NCI-H748 (cell line): ENCODE measurements around the gene ZNF106.

Experiments
- DNase-seq: peaks from one replicate; lab custom pipeline; 2025; ENCODE audit not compliant: unreplicated experiment; lab: John Stamatoyannopoulos, UW

ZNF106 gene

DNA sequence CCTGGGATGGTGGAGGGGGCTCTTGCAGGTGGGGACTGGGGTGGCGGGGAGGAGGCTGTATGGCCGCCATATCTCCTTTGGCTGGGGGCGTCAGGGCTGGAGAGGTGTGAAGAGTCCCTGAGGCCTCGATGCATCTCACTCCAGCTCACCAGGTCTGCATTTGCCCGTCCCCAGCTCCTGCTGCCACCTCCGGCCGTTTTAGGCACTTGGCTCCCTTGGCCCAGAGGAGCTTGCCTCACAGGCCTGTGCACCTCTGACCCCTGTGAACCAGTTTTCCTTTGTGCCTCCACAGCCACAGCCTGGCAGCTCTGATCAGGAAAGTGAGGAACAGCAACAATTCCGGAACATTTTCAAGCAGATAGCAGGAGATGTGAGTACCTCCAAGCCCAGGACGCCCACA lies 81.9 kb downstream of the ZNF106 start:
- DNase-seq: no peak

- DNase-seq: no peak
Measured at GRCh38 chr15:42408178-42408577, 82.8 kb downstream of the ZNF106 start.

DNA sequence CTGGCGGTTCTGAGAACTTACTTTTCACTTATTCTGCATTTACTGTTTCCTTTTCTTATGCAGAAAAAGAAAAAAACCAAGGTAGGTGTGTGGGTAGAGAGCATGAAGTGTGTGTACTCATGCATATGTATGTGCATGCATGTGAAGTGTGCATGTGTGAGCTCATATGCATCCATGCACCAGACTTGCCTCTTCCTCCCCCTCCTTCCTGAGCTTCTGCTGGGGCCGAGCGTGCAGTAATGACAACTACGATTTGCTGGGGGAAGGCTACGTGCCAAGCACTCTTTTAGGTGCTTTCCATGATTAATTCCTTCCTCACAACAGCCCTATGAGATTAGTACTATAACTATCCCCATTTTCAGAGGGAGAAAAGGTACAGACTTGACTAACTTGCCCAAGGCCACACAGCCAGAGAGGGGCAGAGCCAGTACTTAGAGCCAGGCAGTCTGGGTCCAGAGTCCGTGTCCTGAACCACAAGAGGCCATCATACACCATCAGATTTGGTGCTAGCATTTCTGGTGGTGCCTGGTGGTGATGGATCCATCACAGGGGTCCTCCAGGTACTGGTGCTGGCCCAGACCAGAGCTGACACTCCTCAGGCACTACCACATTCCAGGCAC lies 85.0 kb downstream of the ZNF106 start:
- DNase-seq: no peak

DNA sequence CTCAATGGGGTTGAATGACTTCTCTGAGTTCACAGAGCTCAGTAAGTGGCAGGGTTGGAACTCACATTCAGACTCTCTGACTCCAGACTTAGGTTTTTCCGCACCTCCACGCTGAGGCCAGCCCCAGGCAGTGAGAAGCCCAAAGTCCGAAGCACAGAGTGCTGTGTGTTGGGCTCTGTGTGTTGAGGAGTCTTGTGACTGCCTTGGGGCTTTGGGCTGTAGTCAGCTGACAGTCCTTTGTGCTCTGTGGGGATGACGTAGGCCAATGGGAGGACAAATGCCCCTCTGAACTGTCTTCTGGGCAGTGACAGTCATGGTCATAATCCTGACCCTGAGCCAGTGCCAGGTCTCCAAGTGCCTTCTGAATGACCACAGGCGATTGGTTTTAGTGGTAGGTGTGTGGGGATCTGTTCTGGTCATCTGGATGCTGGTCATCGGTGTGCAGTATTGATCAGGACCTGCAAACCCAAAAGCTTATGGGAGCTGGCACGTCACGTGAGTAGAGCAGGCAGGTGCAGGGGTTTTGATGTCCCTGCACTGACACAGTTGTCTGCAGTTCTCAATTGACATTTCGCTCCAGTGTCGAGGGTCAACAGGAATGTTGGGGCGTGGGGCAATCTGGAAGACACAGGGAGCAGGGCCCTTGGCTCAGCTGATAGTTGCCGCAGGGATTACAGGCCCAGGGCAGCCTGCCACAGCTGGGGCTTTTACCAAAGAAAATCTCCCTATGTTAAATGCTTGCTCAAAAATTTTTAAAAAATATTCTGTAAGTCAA lies 86.3 kb downstream of the ZNF106 start:
- no peak for DNase-seq

- no peak for DNase-seq
Measured at GRCh38 chr15:42403389-42403788, 87.6 kb downstream of the ZNF106 start.

DNA sequence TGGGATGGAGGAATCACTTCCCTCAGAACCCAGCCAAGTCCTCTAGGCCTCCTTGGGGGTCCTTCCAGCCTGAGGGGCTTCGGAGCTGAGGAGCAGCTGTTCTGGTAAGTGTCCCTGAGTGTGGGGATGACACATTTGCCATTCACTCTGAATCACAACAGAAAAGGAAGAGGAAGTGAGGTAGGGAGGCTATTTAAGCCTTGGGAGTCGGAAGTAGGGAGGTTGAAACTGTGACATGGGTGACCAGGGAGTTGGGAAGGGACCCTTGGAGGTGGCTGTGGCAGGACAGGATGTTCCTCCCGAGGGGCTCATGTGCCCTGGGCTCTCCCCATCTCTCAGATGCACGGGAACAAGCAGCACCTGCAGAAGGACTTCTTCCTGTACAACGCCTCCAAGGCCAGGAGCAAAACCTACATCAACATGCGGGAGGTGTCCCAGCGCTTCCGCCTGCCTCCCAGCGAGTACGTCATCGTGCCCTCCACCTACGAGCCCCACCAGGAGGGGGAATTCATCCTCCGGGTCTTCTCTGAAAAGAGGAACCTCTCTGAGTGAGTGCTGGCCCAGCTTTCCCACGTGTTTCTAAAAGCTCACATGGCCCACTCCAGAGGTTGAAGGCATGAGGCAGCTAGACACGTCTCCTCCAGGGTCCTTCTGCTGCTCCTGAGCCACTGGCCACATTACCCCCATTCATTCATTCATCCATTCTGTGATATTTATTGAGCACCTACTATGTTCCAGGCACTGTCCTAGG lies 88.3 kb downstream of the ZNF106 start:
- DNase-seq: no peak

DNA sequence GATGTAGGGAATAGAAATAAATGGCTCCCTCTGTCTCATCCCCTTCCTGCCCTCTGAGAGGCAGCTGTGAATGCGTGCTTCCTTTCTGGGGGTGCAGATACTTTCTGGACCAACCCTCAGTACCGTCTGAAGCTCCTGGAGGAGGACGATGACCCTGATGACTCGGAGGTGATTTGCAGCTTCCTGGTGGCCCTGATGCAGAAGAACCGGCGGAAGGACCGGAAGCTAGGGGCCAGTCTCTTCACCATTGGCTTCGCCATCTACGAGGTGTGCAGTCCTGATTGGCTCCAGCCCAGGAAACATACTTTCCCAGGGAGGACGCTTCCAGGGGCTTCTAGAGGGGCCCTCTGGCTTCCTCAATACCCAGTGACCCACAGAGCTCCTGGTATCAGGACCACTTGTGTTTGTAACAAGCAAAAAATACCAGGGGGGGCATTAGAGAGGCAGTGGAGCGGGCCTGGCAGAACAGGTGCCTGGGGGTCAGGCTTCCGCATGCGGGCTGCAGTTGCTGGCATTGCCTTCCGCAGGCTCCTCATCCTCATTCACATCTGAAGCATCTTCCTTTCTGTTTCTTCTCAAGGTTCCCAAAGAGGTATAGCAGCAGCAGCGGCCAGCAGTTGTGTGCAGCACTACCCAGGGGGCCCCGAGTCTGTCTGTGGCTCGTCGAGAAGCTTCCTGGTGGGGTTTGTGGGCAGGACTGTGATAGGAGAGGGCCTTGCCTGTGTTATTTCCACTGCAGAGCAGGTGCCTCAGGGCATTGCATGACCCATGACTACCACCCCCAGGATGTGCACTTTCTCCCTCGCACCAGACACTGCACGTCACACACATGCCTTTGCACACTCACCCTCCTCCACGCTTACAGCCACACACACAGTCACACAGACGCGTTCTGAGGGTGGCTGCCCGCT lies 89.1 kb downstream of the ZNF106 start:
- DNase-seq: no peak

GRCh38 chr15:42395838-42396237 lies 95.1 kb downstream of the ZNF106 start:
- no peak for DNase-seq

GRCh38 chr15:42394106-42394505 lies 96.8 kb downstream of the ZNF106 start:
- DNase-seq: no peak

- DNase-seq: no peak
Measured at GRCh38 chr15:42392309-42393024, 98.5 kb downstream of the ZNF106 start.

DNA sequence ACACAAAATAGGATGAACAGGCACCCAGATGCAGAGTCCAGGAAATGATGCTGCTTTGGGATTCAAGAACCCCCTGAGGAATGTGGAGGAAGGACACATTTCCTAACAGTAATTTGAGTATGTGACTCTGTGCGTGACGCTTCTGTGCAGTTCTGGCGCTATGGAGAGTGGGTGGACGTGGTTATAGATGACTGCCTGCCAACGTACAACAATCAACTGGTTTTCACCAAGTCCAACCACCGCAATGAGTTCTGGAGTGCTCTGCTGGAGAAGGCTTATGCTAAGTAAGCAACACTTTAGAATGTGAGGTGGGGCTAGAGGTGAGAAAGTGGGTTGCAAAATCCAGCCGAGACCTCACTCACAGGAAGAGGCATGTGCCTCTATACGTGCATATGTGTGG lies 103.3 kb downstream of the ZNF106 start:
- DNase-seq: no peak

DNA sequence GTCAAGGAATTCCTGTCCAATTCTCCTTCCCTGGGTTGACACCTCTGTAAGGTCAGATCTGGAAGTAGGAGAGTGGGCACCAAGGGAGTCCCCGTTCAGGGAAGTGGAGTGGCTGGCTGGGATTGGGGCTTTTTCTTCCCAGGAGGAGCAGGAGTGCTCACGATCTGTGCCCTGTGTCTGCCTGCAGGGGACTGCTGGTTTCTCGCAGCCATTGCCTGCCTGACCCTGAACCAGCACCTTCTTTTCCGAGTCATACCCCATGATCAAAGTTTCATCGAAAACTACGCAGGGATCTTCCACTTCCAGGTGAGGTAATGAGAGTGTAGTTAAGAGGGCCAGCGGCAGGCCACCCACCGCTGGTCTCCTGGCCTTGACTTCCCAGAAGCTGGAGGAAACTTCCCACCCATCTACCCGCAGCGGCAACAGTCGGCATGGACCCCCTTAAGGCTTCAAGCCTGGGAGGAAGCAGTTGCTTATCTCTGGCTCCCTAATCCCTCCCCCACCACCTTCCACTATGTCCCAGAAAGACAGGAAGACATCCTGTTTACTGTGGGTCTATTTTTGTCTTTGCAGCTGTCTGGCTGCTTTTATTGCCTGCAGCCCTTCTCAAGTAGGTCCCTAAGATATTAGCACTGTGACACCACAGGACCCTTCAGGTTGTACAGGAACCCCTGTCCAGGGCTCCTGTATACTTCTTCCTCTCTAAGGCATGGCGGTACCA lies 104.8 kb downstream of the ZNF106 start:
- no peak for DNase-seq

DNA sequence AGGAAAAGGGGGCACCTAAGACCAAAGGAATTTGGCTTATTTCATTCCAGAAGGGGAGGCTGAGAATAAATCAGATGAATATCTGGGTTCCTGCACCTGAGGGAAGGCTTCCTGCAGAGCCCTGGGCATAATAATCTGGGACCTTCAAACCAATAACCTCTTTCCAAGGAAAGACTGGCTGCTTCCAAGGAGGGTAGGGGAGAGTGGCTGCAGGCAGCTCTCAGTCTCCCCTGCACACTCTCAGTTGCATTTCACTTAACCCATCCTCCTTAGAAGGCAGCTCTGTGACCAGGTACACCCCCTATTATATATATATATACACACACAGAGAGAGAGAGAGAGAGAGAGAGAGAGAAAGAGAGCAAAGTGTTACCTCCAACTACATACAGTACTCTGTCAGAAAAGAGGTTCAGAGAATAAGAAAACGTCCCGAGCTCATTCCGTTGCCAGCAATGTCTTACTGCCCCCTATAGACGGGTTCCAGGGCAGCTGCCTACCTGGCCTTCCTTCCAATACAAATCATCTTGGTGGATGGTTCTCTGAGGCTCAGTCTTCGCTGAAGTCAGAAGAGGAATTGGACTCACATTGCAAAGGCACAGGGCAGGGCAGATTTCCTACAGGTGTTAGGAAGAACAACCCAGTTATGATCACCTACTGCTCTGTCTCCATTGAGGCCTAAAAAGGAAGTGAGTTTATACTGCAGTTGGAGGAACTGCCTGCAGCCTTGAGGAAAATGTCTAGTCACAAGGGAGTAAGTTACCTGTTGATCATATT lies 105.5 kb downstream of the ZNF106 start:
- DNase-seq: peak; percentile 28

GRCh38 chr15:42384597-42384996 lies 106.3 kb downstream of the ZNF106 start:
- DNase-seq: no peak

DNA sequence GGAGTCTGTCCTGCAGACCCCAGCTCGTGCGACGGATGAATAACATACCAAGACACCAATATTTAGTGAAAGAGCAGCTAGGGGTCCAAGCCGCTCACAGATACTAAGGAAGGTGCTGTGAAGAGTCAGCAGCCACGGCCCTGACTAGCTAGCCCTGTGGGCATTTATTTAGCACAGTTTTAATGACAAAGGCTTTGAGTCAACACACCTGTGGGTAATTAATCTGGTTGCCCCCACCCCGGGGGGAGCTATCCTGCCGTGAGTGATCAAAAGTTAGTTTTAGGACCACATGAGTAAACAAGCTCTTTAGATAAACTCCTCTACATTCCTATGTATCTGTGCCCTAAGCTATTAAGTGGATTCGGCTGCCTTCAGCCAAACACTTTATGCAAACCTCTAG lies 112.9 kb downstream of the ZNF106 start:
- no peak for DNase-seq

DNA sequence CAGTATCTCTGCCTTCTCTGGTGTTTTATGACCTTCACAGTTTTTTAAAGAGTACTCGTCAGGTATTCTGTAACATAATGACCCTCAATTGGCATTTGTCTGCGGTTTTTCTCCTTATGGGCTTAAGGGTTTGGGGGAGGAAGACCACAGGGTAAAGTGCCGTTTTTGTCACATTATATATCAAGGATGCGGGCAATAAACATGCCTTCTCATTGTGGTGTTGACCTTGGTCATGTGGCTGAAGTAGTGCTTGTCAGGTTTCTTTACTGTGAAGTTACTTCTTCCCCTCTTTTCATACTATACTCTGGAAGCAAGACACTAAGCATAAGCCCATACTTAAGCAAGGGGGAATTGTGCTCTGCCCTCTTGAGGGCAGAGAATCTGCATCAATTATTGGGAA lies 115.0 kb downstream of the ZNF106 start:
- no peak for DNase-seq

DNA sequence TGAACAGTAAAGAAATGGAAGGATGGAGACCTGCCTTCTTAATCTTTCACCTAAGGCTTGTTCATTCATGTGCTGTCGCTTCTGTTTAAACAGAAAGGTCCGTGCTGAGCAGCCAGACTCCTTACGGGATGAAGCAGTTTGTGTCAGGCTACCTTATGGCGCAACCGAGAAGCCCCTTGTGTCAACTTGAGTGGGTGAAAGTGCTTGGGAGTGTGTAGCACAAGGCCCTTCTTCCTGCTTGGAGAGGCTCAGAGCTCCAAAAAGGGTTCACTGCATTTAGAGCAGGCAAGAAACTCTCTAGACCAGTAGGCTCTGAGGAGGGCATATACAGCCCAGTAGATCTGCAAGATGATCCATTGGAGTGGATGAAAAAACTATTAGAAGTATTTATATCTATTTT lies 115.7 kb downstream of the ZNF106 start:
- DNase-seq: no peak

- no peak for DNase-seq
Measured at GRCh38 chr15:42374810-42375209, 116.1 kb downstream of the ZNF106 start.

DNA sequence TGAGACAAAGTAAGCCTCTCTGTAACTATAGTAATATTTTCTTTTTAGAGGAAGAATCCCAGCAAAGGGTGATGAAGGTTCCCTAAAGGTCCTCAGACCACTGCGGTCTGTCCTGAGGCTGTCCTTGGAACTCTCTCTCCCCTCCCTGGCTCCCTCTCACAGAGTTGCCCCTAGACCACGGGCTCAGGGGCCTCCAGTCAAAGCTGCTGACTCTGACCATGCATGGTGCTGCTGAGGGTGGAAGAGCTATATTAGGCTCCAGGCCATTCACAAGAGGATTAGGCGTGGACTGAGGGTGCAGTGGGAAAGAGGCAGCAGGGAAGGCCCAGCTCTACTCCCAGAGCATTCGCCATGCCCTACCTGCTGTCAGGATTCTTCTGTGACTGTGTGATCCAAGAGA lies 117.0 kb downstream of the ZNF106 start:
- no peak for DNase-seq
